WTC11 (cell line): ENCODE measurements around the gene UCK1. TPM values are rescaled to one million over a fixed set of nuclear protein-coding genes. Genes with fewer than 3 reads are reported as not detected.

Source experiments
- ATAC-seq: fragments of 200-7000 bp; cut with Tn5 transposase; 2 replicates; pipeline ENCODE4 v1.10.0; 2021; ENCODE audit warnings: mild to moderate bottlenecking, moderate library complexity
- CTCF ChIA-PET: fragments of 300-600 bp; sonication (Branson Sonifier 250); formaldehyde crosslinking; loops from one replicate; lab custom pipeline; 2021; ENCODE audit warnings: antibody characterized with exemption; lab: Charles Lee
- POLR2A ChIA-PET: fragments of 350-600 bp; sonication (Branson Sonifier 250); formaldehyde crosslinking; loops from one replicate; lab custom pipeline; 2021; ENCODE audit warnings: antibody characterized with exemption; lab: Charles Lee
- DNase-seq: peaks from one replicate; pipeline ENCODE4 v3.0.0; 2021; ENCODE audit warnings: low spot score
- H3K27ac Mint-ChIP-seq: 2 replicates; pipeline ENCODE4 v1.8.0; 2021; ENCODE audit warnings: mixed read lengths
- H3K27me3 Mint-ChIP-seq: 2 replicates; pipeline ENCODE4 v1.8.0; 2021; ENCODE audit warnings: low read depth, mild to moderate bottlenecking, moderate library complexity, mixed read lengths
- H3K36me3 Mint-ChIP-seq: 2 replicates; pipeline ENCODE4 v1.8.0; 2021; ENCODE audit warnings: mixed read lengths
- H3K4me1 Mint-ChIP-seq: 2 replicates; pipeline ENCODE4 v1.8.0; 2022; ENCODE audit warnings: mixed read lengths
- H3K4me3 Mint-ChIP-seq: 2 replicates; pipeline ENCODE4 v1.8.0; 2021; ENCODE audit warnings: mild to moderate bottlenecking, moderate library complexity, mixed read lengths
- H3K9me3 Mint-ChIP-seq: 2 replicates; pipeline ENCODE4 v1.8.0; 2021; ENCODE audit warnings: mixed read lengths
- ATF1 ChIP-seq: sonication (generic); formaldehyde crosslinking; IDR thresholded peaks from 2 replicates; pipeline ENCODE4 v1.8.1; 2023; ENCODE audit warnings: mild to moderate bottlenecking, moderate library complexity, missing genetic modification reagents
- CBFB ChIP-seq: sonication (generic); formaldehyde crosslinking; IDR thresholded peaks from 2 replicates; pipeline ENCODE4 v1.8.1; 2022; ENCODE audit warnings: mild to moderate bottlenecking, low read depth, missing genetic modification reagents
- CREM ChIP-seq: sonication (generic); formaldehyde crosslinking; IDR thresholded peaks from 2 replicates; pipeline ENCODE4 v1.8.1; 2022; ENCODE audit warnings: mild to moderate bottlenecking, missing genetic modification reagents, moderate library complexity
- ETV6 ChIP-seq: sonication (generic); formaldehyde crosslinking; IDR thresholded peaks from 2 replicates; pipeline ENCODE4 v1.8.1; 2022; ENCODE audit warnings: mild to moderate bottlenecking, missing genetic modification reagents
- FOXJ3 ChIP-seq: sonication (generic); formaldehyde crosslinking; IDR thresholded peaks from 2 replicates; pipeline ENCODE4 v1.9.0; 2021; ENCODE audit warnings: missing genetic modification reagents, mild to moderate bottlenecking, borderline replicate concordance
- FOXP1 ChIP-seq: sonication (generic); formaldehyde crosslinking; IDR thresholded peaks from 2 replicates; pipeline ENCODE4 v1.8.0; 2022; ENCODE audit warnings: missing genetic modification reagents, mild to moderate bottlenecking, moderate library complexity, borderline replicate concordance
- JAZF1 ChIP-seq: fragments of 250-450 bp; sonication (Bioruptor Pico); IDR thresholded peaks from 2 replicates; pipeline ENCODE4 v1.9.0; 2021; ENCODE audit warnings: moderate library complexity, mild to moderate bottlenecking, inconsistent platforms
- JUN ChIP-seq: sonication (generic); formaldehyde crosslinking; IDR thresholded peaks from 2 replicates; pipeline ENCODE4 v1.8.0; 2023; ENCODE audit warnings: mild to moderate bottlenecking, missing genetic modification reagents
- MYBL2 ChIP-seq: sonication (generic); formaldehyde crosslinking; IDR thresholded peaks from 2 replicates; pipeline ENCODE4 v1.8.1; 2023; ENCODE audit warnings: mild to moderate bottlenecking, moderate library complexity, missing genetic modification reagents
- NFATC4 ChIP-seq: fragments of 250-450 bp; sonication (Bioruptor Pico); IDR thresholded peaks from 2 replicates; pipeline ENCODE4 v1.9.0; 2021; ENCODE audit warnings: mild to moderate bottlenecking
- NFE2L1 ChIP-seq: sonication (generic); formaldehyde crosslinking; IDR thresholded peaks from 2 replicates; pipeline ENCODE4 v1.8.1; 2023; ENCODE audit warnings: missing genetic modification reagents
- TEAD1 ChIP-seq: sonication (generic); formaldehyde crosslinking; IDR thresholded peaks from 2 replicates; pipeline ENCODE4 v1.8.0; 2022; ENCODE audit warnings: mild to moderate bottlenecking, missing genetic modification reagents
- TEAD4 ChIP-seq: sonication (generic); formaldehyde crosslinking; IDR thresholded peaks from 2 replicates; pipeline ENCODE4 v1.8.0; 2022; ENCODE audit warnings: mild to moderate bottlenecking, missing genetic modification reagents
- ZNF138 ChIP-seq: sonication (generic); formaldehyde crosslinking; conservative IDR thresholded peaks from 2 replicates; pipeline ENCODE4 v1.8.1; 2022; ENCODE audit warnings: mild to moderate bottlenecking, moderate library complexity, missing genetic modification reagents
- ZNF317 ChIP-seq: sonication (generic); formaldehyde crosslinking; IDR thresholded peaks from 2 replicates; pipeline ENCODE4 v1.8.1; 2023; ENCODE audit warnings: low read depth, mild to moderate bottlenecking, moderate library complexity, missing genetic modification reagents, borderline replicate concordance
- total RNA-seq: library from RNA; stranded (reverse); gene quantifications from 3 replicates; pipeline ENCODE4 v1.2.3, GENCODE V29; 2021
- TF ChIP-seq, protein P1 (sequence below): sonication (generic); formaldehyde crosslinking; IDR thresholded peaks from 2 replicates; pipeline ENCODE4 v1.8.0; 2023; ENCODE audit warnings: missing genetic modification reagents, mild to moderate bottlenecking, borderline replicate concordance
- TF ChIP-seq, protein P2 (sequence below): sonication (generic); formaldehyde crosslinking; IDR thresholded peaks from 2 replicates; pipeline ENCODE4 v1.8.1; 2023; ENCODE audit warnings: mild to moderate bottlenecking, missing genetic modification reagents, moderate library complexity
- TF ChIP-seq, protein P3 (sequence below): fragments of 250-450 bp; sonication (Bioruptor Pico); IDR thresholded peaks from 2 replicates; pipeline ENCODE4 v2.1.2; 2022; ENCODE audit warnings: mild to moderate bottlenecking, moderate library complexity
- TF ChIP-seq, protein P4 (sequence below): sonication (generic); formaldehyde crosslinking; conservative IDR thresholded peaks from 2 replicates; pipeline ENCODE4 v1.8.1; 2022; ENCODE audit warnings: mild to moderate bottlenecking, missing genetic modification reagents
- TF ChIP-seq, protein P5 (sequence below): fragments of 250-450 bp; sonication (Bioruptor Pico); conservative IDR thresholded peaks from 2 replicates; pipeline ENCODE4 v1.9.0; 2021; ENCODE audit warnings: mild to moderate bottlenecking
- TF ChIP-seq, protein P6 (sequence below): fragments of 250-450 bp; sonication (Bioruptor Pico); IDR thresholded peaks from 2 replicates; pipeline ENCODE4 v1.9.0; 2021; ENCODE audit warnings: moderate library complexity, mild to moderate bottlenecking, inconsistent platforms, borderline replicate concordance
- TF ChIP-seq, protein P7 (sequence below): sonication (generic); formaldehyde crosslinking; IDR thresholded peaks from 2 replicates; pipeline ENCODE4 v1.8.0; 2023; ENCODE audit warnings: mild to moderate bottlenecking, missing genetic modification reagents
- TF ChIP-seq, protein P8 (sequence below): sonication (generic); formaldehyde crosslinking; IDR thresholded peaks from 2 replicates; pipeline ENCODE4 v1.8.1; 2022; ENCODE audit warnings: missing genetic modification reagents, borderline replicate concordance

The UCK1 gene
- total RNA-seq, 1 experiment from 2014 or later, result 29.6 TPM

DNA sequence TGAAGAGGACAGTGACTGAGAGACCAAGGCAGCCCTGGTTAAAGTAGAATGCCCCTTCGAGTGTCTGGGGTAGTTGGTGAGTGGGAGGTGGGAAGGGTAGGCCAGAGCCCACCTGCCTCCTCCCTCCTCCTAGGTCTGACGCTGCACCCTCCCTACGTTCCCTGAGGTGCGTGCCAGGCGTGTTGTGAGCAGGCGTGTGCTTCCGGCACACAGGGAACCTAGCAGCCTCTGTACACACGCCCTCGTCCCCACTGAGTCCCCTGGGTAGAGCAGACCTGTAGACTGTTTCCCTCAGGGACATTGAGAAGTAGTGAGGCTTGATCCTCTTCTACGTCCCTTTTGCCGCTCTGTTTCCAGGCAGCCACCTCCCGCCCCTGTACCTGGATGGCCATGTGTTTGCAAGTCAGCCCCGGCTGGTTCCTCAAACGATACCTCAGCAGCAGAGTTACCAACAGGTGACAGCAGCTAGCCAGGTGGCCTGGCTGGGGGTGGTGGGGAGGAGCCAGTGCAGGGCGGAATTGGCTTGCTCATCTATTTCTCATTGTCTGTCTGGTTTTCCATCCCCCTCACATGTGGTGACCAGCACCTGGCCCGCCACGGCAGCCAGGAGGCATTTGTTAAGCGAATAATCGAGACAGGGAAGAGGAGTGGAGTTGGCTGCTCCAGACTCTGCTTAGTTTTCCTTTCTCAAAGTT lies 45.2 kb downstream of the UCK1 start (continued):
- TF ChIP-seq, protein P1, sequence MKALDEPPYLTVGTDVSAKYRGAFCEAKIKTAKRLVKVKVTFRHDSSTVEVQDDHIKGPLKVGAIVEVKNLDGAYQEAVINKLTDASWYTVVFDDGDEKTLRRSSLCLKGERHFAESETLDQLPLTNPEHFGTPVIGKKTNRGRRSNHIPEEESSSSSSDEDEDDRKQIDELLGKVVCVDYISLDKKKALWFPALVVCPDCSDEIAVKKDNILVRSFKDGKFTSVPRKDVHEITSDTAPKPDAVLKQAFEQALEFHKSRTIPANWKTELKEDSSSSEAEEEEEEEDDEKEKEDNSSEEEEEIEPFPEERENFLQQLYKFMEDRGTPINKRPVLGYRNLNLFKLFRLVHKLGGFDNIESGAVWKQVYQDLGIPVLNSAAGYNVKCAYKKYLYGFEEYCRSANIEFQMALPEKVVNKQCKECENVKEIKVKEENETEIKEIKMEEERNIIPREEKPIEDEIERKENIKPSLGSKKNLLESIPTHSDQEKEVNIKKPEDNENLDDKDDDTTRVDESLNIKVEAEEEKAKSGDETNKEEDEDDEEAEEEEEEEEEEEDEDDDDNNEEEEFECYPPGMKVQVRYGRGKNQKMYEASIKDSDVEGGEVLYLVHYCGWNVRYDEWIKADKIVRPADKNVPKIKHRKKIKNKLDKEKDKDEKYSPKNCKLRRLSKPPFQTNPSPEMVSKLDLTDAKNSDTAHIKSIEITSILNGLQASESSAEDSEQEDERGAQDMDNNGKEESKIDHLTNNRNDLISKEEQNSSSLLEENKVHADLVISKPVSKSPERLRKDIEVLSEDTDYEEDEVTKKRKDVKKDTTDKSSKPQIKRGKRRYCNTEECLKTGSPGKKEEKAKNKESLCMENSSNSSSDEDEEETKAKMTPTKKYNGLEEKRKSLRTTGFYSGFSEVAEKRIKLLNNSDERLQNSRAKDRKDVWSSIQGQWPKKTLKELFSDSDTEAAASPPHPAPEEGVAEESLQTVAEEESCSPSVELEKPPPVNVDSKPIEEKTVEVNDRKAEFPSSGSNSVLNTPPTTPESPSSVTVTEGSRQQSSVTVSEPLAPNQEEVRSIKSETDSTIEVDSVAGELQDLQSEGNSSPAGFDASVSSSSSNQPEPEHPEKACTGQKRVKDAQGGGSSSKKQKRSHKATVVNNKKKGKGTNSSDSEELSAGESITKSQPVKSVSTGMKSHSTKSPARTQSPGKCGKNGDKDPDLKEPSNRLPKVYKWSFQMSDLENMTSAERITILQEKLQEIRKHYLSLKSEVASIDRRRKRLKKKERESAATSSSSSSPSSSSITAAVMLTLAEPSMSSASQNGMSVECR, result no peak
- TF ChIP-seq NFATC4 (CRISPR knock-in tag) (no peak), FOXJ3 (CRISPR knock-in tag) (no peak), CBFB (no peak), ETV6 (no peak), ZNF138 (CRISPR knock-in tag) (no peak), NFE2L1 (CRISPR knock-in tag) (no peak), CREM (CRISPR knock-in tag) (no peak), FOXP1 (CRISPR knock-in tag) (no peak), MYBL2 (CRISPR knock-in tag) (no peak)
- TF ChIP-seq, protein P2, sequence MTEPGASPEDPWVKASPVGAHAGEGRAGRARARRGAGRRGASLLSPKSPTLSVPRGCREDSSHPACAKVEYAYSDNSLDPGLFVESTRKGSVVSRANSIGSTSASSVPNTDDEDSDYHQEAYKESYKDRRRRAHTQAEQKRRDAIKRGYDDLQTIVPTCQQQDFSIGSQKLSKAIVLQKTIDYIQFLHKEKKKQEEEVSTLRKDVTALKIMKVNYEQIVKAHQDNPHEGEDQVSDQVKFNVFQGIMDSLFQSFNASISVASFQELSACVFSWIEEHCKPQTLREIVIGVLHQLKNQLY, result no peak
- TF ChIP-seq, protein P3, sequence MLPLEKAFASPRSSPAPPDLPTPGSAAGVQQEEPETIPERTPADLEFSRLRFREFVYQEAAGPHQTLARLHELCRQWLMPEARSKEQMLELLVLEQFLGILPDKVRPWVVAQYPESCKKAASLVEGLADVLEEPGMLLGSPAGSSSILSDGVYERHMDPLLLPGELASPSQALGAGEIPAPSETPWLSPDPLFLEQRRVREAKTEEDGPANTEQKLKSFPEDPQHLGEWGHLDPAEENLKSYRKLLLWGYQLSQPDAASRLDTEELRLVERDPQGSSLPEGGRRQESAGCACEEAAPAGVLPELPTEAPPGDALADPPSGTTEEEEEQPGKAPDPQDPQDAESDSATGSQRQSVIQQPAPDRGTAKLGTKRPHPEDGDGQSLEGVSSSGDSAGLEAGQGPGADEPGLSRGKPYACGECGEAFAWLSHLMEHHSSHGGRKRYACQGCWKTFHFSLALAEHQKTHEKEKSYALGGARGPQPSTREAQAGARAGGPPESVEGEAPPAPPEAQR, result no peak
- TF ChIP-seq, protein P4, sequence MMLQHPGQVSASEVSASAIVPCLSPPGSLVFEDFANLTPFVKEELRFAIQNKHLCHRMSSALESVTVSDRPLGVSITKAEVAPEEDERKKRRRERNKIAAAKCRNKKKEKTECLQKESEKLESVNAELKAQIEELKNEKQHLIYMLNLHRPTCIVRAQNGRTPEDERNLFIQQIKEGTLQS (CRISPR knock-in tag), result no peak
- TF ChIP-seq, protein P5, sequence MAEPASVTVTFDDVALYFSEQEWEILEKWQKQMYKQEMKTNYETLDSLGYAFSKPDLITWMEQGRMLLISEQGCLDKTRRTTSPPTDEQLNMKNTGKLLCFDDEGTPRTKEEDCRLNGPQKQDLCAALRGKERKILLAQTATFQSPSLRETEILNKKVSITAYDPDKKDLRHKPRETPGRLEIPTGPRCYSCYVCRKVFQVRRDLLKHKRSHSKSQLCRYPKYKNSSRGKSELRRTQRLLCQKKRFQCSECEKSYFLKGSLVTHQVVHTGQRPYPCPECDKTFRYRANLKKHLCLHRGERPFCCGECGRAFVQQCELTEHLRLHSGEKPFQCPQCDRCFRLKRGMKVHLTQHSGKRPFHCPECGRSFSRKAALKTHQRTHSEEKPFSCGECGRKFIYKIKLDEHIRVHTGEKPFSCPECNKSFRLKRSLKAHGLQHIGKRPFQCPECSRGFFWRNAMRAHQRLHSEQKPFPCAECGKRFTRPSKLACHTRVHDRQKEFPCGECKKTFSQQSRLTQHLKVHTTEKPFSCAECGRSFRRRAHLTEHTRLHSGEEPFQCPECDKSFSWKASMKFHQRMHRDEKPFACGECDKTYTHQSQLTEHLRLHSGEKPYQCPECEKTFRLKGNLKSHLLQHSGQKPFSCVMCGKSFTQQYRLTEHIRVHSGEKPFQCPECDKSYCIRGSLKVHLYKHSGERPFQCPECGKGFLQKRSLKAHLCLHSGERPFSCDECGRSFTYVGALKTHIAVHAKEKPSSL (CRISPR knock-in tag), result no peak

DNA sequence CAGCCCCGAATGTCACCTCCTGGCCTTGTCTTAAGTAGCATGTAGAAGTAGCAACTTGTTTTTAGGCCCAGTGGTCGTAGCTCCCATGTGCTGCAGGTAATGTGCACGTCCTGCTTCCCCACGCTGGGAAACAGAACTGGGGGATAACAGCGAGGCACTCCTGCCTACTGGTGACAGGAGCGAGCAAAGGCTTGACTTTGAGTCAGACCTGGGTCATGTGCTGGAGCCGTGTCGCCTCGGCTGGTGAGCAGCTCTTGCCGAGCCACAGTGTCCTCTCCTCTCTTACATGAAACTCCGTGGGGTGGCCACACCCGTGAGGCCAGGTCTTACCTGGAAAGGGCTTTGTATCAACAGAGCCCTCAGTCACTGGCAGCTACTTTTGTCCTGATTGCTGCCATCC lies 45.9 kb downstream of the UCK1 start:
- Mint-ChIP-seq H3K4me1 (no peaks in the 10 kb centered on the region), H3K27ac (no peak overlapping the region), H3K36me3 (peaks cover 95% of the 10 kb centered on the region), H3K27me3 (no peaks in the 10 kb centered on the region), H3K9me3 (no peaks in the 10 kb centered on the region), H3K4me3 (no peak overlapping the region)
- ChIA-PET CTCF (interaction anchor here (0.5 kb wide), 2 partner anchors 102 to 121 kb away, joined by 4 read pairs; no protein-coding TSS in a partner anchor), POLR2A (no interaction called here)
- ATAC-seq, result no peak
- no peak for DNase-seq
- TF ChIP-seq, protein P6, sequence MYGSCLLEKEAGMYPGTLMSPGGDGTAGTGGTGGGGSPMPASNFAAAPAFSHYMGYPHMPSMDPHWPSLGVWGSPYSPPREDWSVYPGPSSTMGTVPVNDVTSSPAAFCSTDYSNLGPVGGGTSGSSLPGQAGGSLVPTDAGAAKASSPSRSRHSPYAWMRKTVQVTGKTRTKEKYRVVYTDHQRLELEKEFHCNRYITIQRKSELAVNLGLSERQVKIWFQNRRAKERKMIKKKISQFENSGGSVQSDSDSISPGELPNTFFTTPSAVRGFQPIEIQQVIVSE, result no peak
- TF ChIP-seq TEAD4 (CRISPR knock-in tag) (no peak), JUN (CRISPR knock-in tag) (no peak), TEAD1 (CRISPR knock-in tag) (no peak), ZNF317 (CRISPR knock-in tag) (no peak), JAZF1 (CRISPR knock-in tag) (no peak), ATF1 (no peak)
- TF ChIP-seq, protein P7, sequence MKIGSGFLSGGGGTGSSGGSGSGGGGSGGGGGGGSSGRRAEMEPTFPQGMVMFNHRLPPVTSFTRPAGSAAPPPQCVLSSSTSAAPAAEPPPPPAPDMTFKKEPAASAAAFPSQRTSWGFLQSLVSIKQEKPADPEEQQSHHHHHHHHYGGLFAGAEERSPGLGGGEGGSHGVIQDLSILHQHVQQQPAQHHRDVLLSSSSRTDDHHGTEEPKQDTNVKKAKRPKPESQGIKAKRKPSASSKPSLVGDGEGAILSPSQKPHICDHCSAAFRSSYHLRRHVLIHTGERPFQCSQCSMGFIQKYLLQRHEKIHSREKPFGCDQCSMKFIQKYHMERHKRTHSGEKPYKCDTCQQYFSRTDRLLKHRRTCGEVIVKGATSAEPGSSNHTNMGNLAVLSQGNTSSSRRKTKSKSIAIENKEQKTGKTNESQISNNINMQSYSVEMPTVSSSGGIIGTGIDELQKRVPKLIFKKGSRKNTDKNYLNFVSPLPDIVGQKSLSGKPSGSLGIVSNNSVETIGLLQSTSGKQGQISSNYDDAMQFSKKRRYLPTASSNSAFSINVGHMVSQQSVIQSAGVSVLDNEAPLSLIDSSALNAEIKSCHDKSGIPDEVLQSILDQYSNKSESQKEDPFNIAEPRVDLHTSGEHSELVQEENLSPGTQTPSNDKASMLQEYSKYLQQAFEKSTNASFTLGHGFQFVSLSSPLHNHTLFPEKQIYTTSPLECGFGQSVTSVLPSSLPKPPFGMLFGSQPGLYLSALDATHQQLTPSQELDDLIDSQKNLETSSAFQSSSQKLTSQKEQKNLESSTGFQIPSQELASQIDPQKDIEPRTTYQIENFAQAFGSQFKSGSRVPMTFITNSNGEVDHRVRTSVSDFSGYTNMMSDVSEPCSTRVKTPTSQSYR (CRISPR knock-in tag), result no peak
- TF ChIP-seq, protein P8, sequence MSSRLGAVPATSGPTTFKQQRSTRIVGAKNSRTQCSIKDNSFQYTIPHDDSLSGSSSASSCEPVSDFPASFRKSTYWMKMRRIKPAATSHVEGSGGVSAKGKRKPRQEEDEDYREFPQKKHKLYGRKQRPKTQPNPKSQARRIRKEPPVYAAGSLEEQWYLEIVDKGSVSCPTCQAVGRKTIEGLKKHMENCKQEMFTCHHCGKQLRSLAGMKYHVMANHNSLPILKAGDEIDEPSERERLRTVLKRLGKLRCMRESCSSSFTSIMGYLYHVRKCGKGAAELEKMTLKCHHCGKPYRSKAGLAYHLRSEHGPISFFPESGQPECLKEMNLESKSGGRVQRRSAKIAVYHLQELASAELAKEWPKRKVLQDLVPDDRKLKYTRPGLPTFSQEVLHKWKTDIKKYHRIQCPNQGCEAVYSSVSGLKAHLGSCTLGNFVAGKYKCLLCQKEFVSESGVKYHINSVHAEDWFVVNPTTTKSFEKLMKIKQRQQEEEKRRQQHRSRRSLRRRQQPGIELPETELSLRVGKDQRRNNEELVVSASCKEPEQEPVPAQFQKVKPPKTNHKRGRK (CRISPR knock-in tag), result no peak
